Measurements from ENCODE around the gene LMNTD1. TPM values are rescaled to one million over a fixed set of nuclear protein-coding genes. Genes with fewer than 3 reads are reported as not detected.
"Not testable (repeated sequence)": the region's sequence is repeated elsewhere in the genome, so short reads cannot be mapped to it uniquely, and the experiment has no call there.

LMNTD1 gene
- total RNA-seq, 2 experiments from 2014 or later = not detected

- POLR2A ChIA-PET = no interaction called here
- no peak for DNase-seq
- no peaks in the 10 kb centered on the region for H3K4me1 Mint-ChIP-seq
- H3K4me3 Mint-ChIP-seq = no peak overlapping the region
- H3K27me3 Mint-ChIP-seq = peaks cover 7% of the 10 kb centered on the region
- no peak for ATAC-seq (ENCODE audit: low read depth)
- no peaks in the 10 kb centered on the region for H3K36me3 Mint-ChIP-seq
- H3K9me3 Mint-ChIP-seq = peaks cover 6% of the 10 kb centered on the region
- no peak overlapping the region for H3K27ac Mint-ChIP-seq
Measured at GRCh38 chr12:25456474-25456873, 96.6 kb downstream of the LMNTD1 start.

- H3K9me3 Mint-ChIP-seq = peaks cover 6% of the 10 kb centered on the region
- DNase-seq = no peak
- no peaks in the 10 kb centered on the region for H3K4me1 Mint-ChIP-seq
- H3K27ac Mint-ChIP-seq = no peak overlapping the region
- H3K27me3 Mint-ChIP-seq = peaks cover 7% of the 10 kb centered on the region
- H3K4me3 Mint-ChIP-seq = no peak overlapping the region
- ATAC-seq (ENCODE audit: low read depth) = no peak
- POLR2A ChIA-PET = no interaction called here
- no peaks in the 10 kb centered on the region for H3K36me3 Mint-ChIP-seq
Measured at GRCh38 chr12:25455696-25456095, 97.4 kb downstream of the LMNTD1 start.

- no peaks in the 10 kb centered on the region for H3K4me1 Mint-ChIP-seq
- ATAC-seq (ENCODE audit: low read depth) = no peak
- no peak overlapping the region for H3K27ac Mint-ChIP-seq
Measured at GRCh38 chr12:25449007-25449406, 104.1 kb downstream of the LMNTD1 start.

GRCh38 chr12:25447046-25447445 is 106.0 kb downstream of the LMNTD1 start:
- Mint-ChIP-seq H3K27ac (no peak overlapping the region), H3K4me1 (no peaks in the 10 kb centered on the region), H3K4me3 (no peak overlapping the region), H3K27me3 (peaks cover 8% of the 10 kb centered on the region), H3K36me3 (no peaks in the 10 kb centered on the region), H3K9me3 (no peaks in the 10 kb centered on the region)
- no peak for ATAC-seq (ENCODE audit: low read depth)
- POLR2A ChIA-PET = no interaction called here
- DNase-seq = no peak

More at GRCh38 chr12:25449007-25449406, 104.1 kb downstream of the LMNTD1 start:
- DNase-seq = no peak
- POLR2A ChIA-PET = no interaction called here
- no peak overlapping the region for H3K4me3 Mint-ChIP-seq
- H3K27me3 Mint-ChIP-seq = peaks cover 8% of the 10 kb centered on the region
- no peaks in the 10 kb centered on the region for H3K36me3 Mint-ChIP-seq
- no peaks in the 10 kb centered on the region for H3K9me3 Mint-ChIP-seq

GRCh38 chr12:25438638-25439037 is 114.4 kb downstream of the LMNTD1 start:
- no peak overlapping the region for H3K4me3 Mint-ChIP-seq
- ATAC-seq (ENCODE audit: low read depth) (no peak), DNase-seq (no peak)
- no peaks in the 10 kb centered on the region for H3K9me3 Mint-ChIP-seq
- no peaks in the 10 kb centered on the region for H3K36me3 Mint-ChIP-seq
- H3K4me1 Mint-ChIP-seq = peaks cover 8% of the 10 kb centered on the region
- POLR2A ChIA-PET = no interaction called here
- no peak overlapping the region for H3K27ac Mint-ChIP-seq
- H3K27me3 Mint-ChIP-seq = no peaks in the 10 kb centered on the region

- H3K27me3 Mint-ChIP-seq = no peaks in the 10 kb centered on the region
- ATAC-seq (ENCODE audit: low read depth) (peak; percentile 63), DNase-seq (peak; percentile 39)
- H3K4me3 Mint-ChIP-seq = peak overlapping the region; percentile 64
- peaks cover 8% of the 10 kb centered on the region for H3K4me1 Mint-ChIP-seq
- POLR2A ChIA-PET = no interaction called here
- no peaks in the 10 kb centered on the region for H3K9me3 Mint-ChIP-seq
- peak overlapping the region; percentile 67 for H3K27ac Mint-ChIP-seq
- no peaks in the 10 kb centered on the region for H3K36me3 Mint-ChIP-seq
Measured at GRCh38 chr12:25436206-25437030, 116.7 kb downstream of the LMNTD1 start.

- no peaks in the 10 kb centered on the region for H3K36me3 Mint-ChIP-seq
- no peak overlapping the region for H3K27ac Mint-ChIP-seq
- POLR2A ChIA-PET = no interaction called here
- H3K9me3 Mint-ChIP-seq = no peaks in the 10 kb centered on the region
- DNase-seq (no peak), ATAC-seq (ENCODE audit: low read depth) (no peak)
- H3K4me1 Mint-ChIP-seq = peaks cover 8% of the 10 kb centered on the region
- H3K27me3 Mint-ChIP-seq = no peaks in the 10 kb centered on the region
- H3K4me3 Mint-ChIP-seq = no peak overlapping the region
Measured at GRCh38 chr12:25435431-25435830, 117.7 kb downstream of the LMNTD1 start.

GRCh38 chr12:25434515-25434914 is 118.6 kb downstream of the LMNTD1 start:
- no peaks in the 10 kb centered on the region for H3K27me3 Mint-ChIP-seq
- H3K9me3 Mint-ChIP-seq = no peaks in the 10 kb centered on the region
- ATAC-seq (ENCODE audit: low read depth) (no peak), DNase-seq (no peak)
- POLR2A ChIA-PET = no interaction called here
- H3K36me3 Mint-ChIP-seq = no peaks in the 10 kb centered on the region
- no peak overlapping the region for H3K27ac Mint-ChIP-seq
- no peak overlapping the region for H3K4me3 Mint-ChIP-seq
- H3K4me1 Mint-ChIP-seq = peaks cover 8% of the 10 kb centered on the region

GRCh38 chr12:25433581-25434325 is 119.3 kb downstream of the LMNTD1 start:
- no peaks in the 10 kb centered on the region for H3K36me3 Mint-ChIP-seq
- ATAC-seq (ENCODE audit: low read depth) (no peak), DNase-seq (no peak)
- POLR2A ChIA-PET = no interaction called here
- no peaks in the 10 kb centered on the region for H3K9me3 Mint-ChIP-seq
- peaks cover 8% of the 10 kb centered on the region for H3K4me1 Mint-ChIP-seq
- no peak overlapping the region for H3K27ac Mint-ChIP-seq
- no peaks in the 10 kb centered on the region for H3K27me3 Mint-ChIP-seq
- no peak overlapping the region for H3K4me3 Mint-ChIP-seq

- Mint-ChIP-seq H3K27me3 (no peaks in the 10 kb centered on the region), H3K36me3 (no peaks in the 10 kb centered on the region), H3K9me3 (no peaks in the 10 kb centered on the region), H3K27ac (no peak overlapping the region), H3K4me1 (peaks cover 8% of the 10 kb centered on the region), H3K4me3 (no peak overlapping the region)
- DNase-seq (no peak), ATAC-seq (ENCODE audit: low read depth) (no peak)
- POLR2A ChIA-PET = no interaction called here
Measured at GRCh38 chr12:25433024-25433423, 120.1 kb downstream of the LMNTD1 start.

- POLR2A ChIA-PET = no interaction called here
- H3K36me3 Mint-ChIP-seq = no peaks in the 10 kb centered on the region
- H3K9me3 Mint-ChIP-seq = no peaks in the 10 kb centered on the region
- H3K4me1 Mint-ChIP-seq = no peaks in the 10 kb centered on the region
- DNase-seq (no peak), ATAC-seq (ENCODE audit: low read depth) (no peak)
- no peak overlapping the region for H3K27ac Mint-ChIP-seq
- H3K4me3 Mint-ChIP-seq = no peak overlapping the region
- no peaks in the 10 kb centered on the region for H3K27me3 Mint-ChIP-seq
Measured at GRCh38 chr12:25427337-25428249, 125.5 kb downstream of the LMNTD1 start.

- H3K27ac Mint-ChIP-seq; ATAC-seq (ENCODE audit: low read depth); H3K4me1 Mint-ChIP-seq; H3K36me3 Mint-ChIP-seq; DNase-seq; H3K27me3 Mint-ChIP-seq; H3K4me3 Mint-ChIP-seq; POLR2A ChIA-PET; H3K9me3 Mint-ChIP-seq: not testable (repeated sequence)
Measured at GRCh38 chr12:25426821-25427220, 126.3 kb downstream of the LMNTD1 start.

Measured in activated naive CD8-positive, alpha-beta T cell treated with anti-CD3 and anti-CD28 coated beads, Interleukin-2, amount 10 ng/mL, durations not matched to agents 7 days and 5 days (primary cell).